Astrocyte of the cerebellum (primary cell): Measurements from ENCODE around the gene ISOC2.
"Not testable (repeated sequence)": the region's sequence is repeated elsewhere in the genome, so short reads cannot be mapped to it uniquely, and the experiment has no call there.

Experiments used
- DNase-seq: peaks from one replicate; pipeline ENCODE4 v3.0.0-alpha.2; 2011; ENCODE audit warnings: low read depth
- H3K4me3 ChIP-seq: 2 replicates; pipeline ENCODE4 v1.5.1; 2011; ENCODE audit warnings: mild to moderate bottlenecking, low read depth, low read length, moderate library complexity
- CTCF ChIP-seq: IDR thresholded peaks from 2 replicates; pipeline ENCODE4 v1.5.1; 2012; ENCODE audit warnings: low read length, low read depth, moderate library complexity, mild to moderate bottlenecking; ENCODE audit errors: missing control alignments
- in situ Hi-C: cut with HindIII; loops from 2 replicates; pipeline ENCODE4 v1.10.0; 2017; ENCODE audit warnings: low sequenced_read_pairs

The ISOC2 gene

GRCh38 chr19:55432241-55432959 lies 29.0 kb downstream of the ISOC2 start:
- TF ChIP-seq CTCF = no peak
- no peak for DNase-seq
- in situ Hi-C loops = no loop called here
- H3K4me3 ChIP-seq = no peak overlapping the region

- DNase-seq = no peak
- in situ Hi-C loops = no loop called here
These were observed 30.3 kb downstream of the ISOC2 start for GRCh38 chr19:55431183-55431582.

GRCh38 chr19:55426042-55426441 lies 35.4 kb downstream of the ISOC2 start:
- no peak for DNase-seq
- in situ Hi-C loops = no loop called here
- H3K4me3 ChIP-seq = no peak overlapping the region
- TF ChIP-seq CTCF = no peak

More at GRCh38 chr19:55431183-55431582, 30.3 kb downstream of the ISOC2 start:
- no peak overlapping the region for H3K4me3 ChIP-seq
- TF ChIP-seq CTCF = no peak

GRCh38 chr19:55424518-55424917 lies 36.9 kb downstream of the ISOC2 start:
- no peak for DNase-seq
- H3K4me3 ChIP-seq = no peak overlapping the region
- in situ Hi-C loops = no loop called here
- TF ChIP-seq CTCF = no peak

DNA sequence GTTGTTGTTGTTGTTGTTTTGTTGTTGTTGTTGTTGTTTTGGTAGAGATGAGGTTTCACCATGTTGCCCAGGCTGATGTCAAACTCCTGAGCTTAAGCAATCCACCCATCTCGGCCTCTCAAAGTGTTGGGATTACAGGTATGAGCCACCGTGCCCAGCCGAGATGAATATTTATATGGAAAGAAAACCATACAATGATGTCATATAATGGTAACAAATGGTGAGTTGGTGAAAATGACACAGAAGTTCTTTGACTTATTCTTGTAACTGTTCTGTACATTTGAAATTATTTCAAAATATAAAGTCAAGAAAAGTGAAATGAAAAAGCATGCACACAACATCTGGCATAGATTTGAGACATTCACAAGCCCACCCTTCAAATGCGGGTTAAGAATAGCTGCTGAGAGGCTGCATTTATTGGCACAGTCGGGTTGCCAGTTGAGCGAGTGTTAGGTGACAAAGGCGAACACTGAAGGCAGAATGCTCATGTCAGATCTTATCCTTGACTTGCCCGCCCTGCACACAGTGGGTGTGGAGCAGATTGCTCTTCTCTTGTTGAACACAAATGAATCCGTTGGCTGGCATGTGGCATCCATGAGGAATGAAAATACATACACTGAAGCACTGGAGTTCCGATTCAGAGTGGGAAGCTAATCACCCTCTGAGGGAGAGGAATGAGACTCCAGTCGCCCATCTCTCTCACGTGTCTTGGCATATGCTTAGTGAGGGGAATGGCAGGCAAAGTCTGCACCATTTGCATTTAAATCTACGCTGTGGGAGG lies 38.0 kb downstream of the ISOC2 start:
- no peak for TF ChIP-seq CTCF
- DNase-seq = no peak
- in situ Hi-C loops = no loop called here
- no peak overlapping the region for H3K4me3 ChIP-seq

DNA sequence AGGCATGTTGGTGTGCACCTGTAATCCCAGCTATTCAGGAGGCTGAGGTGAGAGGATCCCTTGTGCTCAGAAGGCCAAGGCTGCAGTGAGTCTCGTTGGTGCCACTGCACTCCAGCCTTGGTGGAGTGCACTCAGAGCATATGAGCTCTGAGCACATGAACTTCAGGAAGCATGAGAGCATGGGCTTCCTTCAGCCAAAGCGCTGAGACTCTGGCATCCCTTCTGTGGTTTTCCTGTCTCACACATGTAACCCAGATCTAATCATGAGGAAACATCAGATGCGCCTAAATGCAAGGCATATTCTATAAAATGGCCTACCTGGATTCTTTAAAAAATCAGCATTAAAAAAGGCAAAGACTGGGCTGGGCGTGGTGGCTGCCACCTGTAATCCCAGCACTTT lies 40.2 kb downstream of the ISOC2 start:
- in situ Hi-C loops, H3K4me3 ChIP-seq, DNase-seq: not testable (repeated sequence)
